Liver (tissue), 9 donors: ENCODE measurements around the gene RAD54L2. TPM values are rescaled to one million over a fixed set of nuclear protein-coding genes. Genes with fewer than 3 reads are reported as not detected.

Source experiments
- DNase-seq: peaks from one replicate; pipeline ENCODE4 v3.0.0-alpha.2; 2017; ENCODE audit warnings: low spot score
- H3K27ac ChIP-seq, 2 donors: one replicate each; pipeline ENCODE4 v1.7.0; 2013; ENCODE audit warnings: inconsistent platforms in 2 of 2, low read length in 2 of 2, control low read depth in 1 of 2, low read depth in 1 of 2, mild to moderate bottlenecking in 1 of 2
- H3K27me3 ChIP-seq, 4 donors: one replicate each; pipeline versions ENCODE4 v1.6.1 to v1.7.0; 2013; ENCODE audit warnings: low read length in 3 of 4, inconsistent platforms in 1 of 4, mild to moderate bottlenecking in 1 of 4, moderate library complexity in 1 of 4; ENCODE audit not compliant: control insufficient read depth in 4 of 4, insufficient read depth in 4 of 4
- H3K36me3 ChIP-seq, 4 donors: one replicate each; pipeline versions ENCODE4 v1.6.1 to v1.7.0; 2013; ENCODE audit warnings: low read length in 3 of 4, mild to moderate bottlenecking in 3 of 4, low read depth in 1 of 4, moderate library complexity in 1 of 4; ENCODE audit not compliant: control insufficient read depth in 4 of 4, insufficient read depth in 3 of 4
- H3K4me1 ChIP-seq, 4 donors: one replicate each; pipeline versions ENCODE4 v1.6.1 to v1.7.0; 2013; ENCODE audit warnings: low read length in 3 of 4, mild to moderate bottlenecking in 3 of 4, moderate library complexity in 1 of 4; ENCODE audit not compliant: control insufficient read depth in 4 of 4, insufficient read depth in 4 of 4
- H3K4me3 ChIP-seq, 3 donors: one replicate each; pipeline versions ENCODE4 v1.6.1 to v1.7.0; 2013; ENCODE audit warnings: low read length in 3 of 3, control low read depth in 1 of 3, low read depth in 1 of 3, mild to moderate bottlenecking in 1 of 3
- H3K9ac ChIP-seq, 2 donors: one replicate each; pipeline ENCODE4 v1.7.0; 2013; ENCODE audit warnings: low read length in 2 of 2, mild to moderate bottlenecking in 2 of 2, moderate library complexity in 2 of 2, control low read depth in 1 of 2, low read depth in 1 of 2
- H3K9me3 ChIP-seq, 4 donors: one replicate each; pipeline versions ENCODE4 v1.6.1 to v1.7.0; 2013; ENCODE audit warnings: low read length in 3 of 4; ENCODE audit not compliant: control insufficient read depth in 4 of 4
- ATF3 ChIP-seq: IDR thresholded peaks from 2 replicates; pipeline ENCODE4 v1.6.1; 2016; ENCODE audit warnings: antibody characterized with exemption
- CTCF ChIP-seq: fragments of 150-350 bp; IDR thresholded peaks from 2 replicates; pipeline ENCODE4 v1.5.1; 2017; ENCODE audit warnings: improper control_type of control experiment, low read depth, low read length; ENCODE audit not compliant: missing input control
- FOXA1 ChIP-seq: IDR thresholded peaks from 2 replicates; pipeline ENCODE4 v1.6.1; 2016; ENCODE audit warnings: antibody characterized with exemption
- FOXA2 ChIP-seq: IDR thresholded peaks from 2 replicates; pipeline ENCODE4 v1.6.1; 2016; ENCODE audit warnings: antibody characterized with exemption
- GABPA ChIP-seq, 2 donors: IDR thresholded peaks in 1 of 2; conservative IDR thresholded peaks in 1 of 2; 2 replicates each; pipeline ENCODE4 v1.6.1; 2016; ENCODE audit warnings: antibody characterized with exemption in 2 of 2, mild to moderate bottlenecking in 1 of 2, moderate library complexity in 1 of 2
- HNF4A ChIP-seq, 2 donors: conservative IDR thresholded peaks; 2 replicates each; pipeline ENCODE4 v1.6.1; 2016; ENCODE audit warnings: antibody characterized with exemption in 2 of 2, mild to moderate bottlenecking in 2 of 2
- HNF4G ChIP-seq: IDR thresholded peaks from 2 replicates; pipeline ENCODE4 v1.6.1; 2016; ENCODE audit warnings: antibody characterized with exemption
- JUND ChIP-seq, 2 donors: IDR thresholded peaks; 2 replicates each; pipeline ENCODE4 v1.6.1; 2016; ENCODE audit warnings: antibody characterized with exemption in 2 of 2
- MAX ChIP-seq: IDR thresholded peaks from 2 replicates; pipeline ENCODE4 v1.6.1; 2016; ENCODE audit warnings: antibody characterized with exemption
- NR2F2 ChIP-seq: IDR thresholded peaks from 2 replicates; pipeline ENCODE4 v1.6.1; 2016; ENCODE audit warnings: antibody characterized with exemption
- RAD21 ChIP-seq, 2 donors: IDR thresholded peaks; 2 replicates each; pipeline ENCODE4 v1.6.1; 2016; ENCODE audit warnings: antibody characterized with exemption in 2 of 2, mild to moderate bottlenecking in 2 of 2
- REST ChIP-seq: IDR thresholded peaks from 2 replicates; pipeline ENCODE4 v1.6.1; 2016; ENCODE audit warnings: antibody characterized with exemption, mild to moderate bottlenecking
- RXRA ChIP-seq, 2 donors: IDR thresholded peaks; 2 replicates each; pipeline ENCODE4 v1.6.1; 2017 to 2018; ENCODE audit warnings: antibody characterized with exemption in 2 of 2, mild to moderate bottlenecking in 1 of 2
- TAF1 ChIP-seq: conservative IDR thresholded peaks from 2 replicates; pipeline ENCODE4 v1.6.1; 2016; ENCODE audit warnings: antibody characterized with exemption, mild to moderate bottlenecking
- YY1 ChIP-seq: IDR thresholded peaks from 2 replicates; pipeline ENCODE4 v1.6.1; 2016; ENCODE audit warnings: antibody characterized with exemption, mild to moderate bottlenecking
- WGBS: extraction: QIAGEN DNeasy Blood & Tissue Kit; methylation state at CpG from one replicate; pipeline ENCODE4 v1.1.7; 2013; 5-methylcytosine and 5-hydroxymethylcytosine counted together
- polyA plus RNA-seq, 2 donors: library from polyadenylated mRNA; stranded (reverse) in 1 of 2; unstranded in 1 of 2; fragments of 200-250 nt in 1 of 2; fragments of >200 nt in 1 of 2; fragmentation: Nextera tagmentation in 1 of 2; extraction: Ambion mirVana in 1 of 2; gene quantifications; one replicate each; pipeline versions ENCODE4 v1.2.1 to v1.2.3, GENCODE V29; 2013 to 2015
- total RNA-seq, 2 donors: library from RNA; depleted of rRNA; stranded (reverse); fragments of >200 nt; gene quantifications; one replicate each; pipeline ENCODE4 v1.2.3, GENCODE V29; 2014
- TF ChIP-seq, protein P1 (sequence below): IDR thresholded peaks from 2 replicates; pipeline ENCODE4 v1.6.1; 2016; ENCODE audit warnings: antibody characterized with exemption
- donor health status: healthy.
- donor health status: healthy.
- donor health status: healthy.
- donor health status: healthy.
- donor health status: healthy.

The RAD54L2 gene
- total and polyA plus RNA-seq, 4 donors: 1.9 to 25.1 (median 8.0) TPM

DNA sequence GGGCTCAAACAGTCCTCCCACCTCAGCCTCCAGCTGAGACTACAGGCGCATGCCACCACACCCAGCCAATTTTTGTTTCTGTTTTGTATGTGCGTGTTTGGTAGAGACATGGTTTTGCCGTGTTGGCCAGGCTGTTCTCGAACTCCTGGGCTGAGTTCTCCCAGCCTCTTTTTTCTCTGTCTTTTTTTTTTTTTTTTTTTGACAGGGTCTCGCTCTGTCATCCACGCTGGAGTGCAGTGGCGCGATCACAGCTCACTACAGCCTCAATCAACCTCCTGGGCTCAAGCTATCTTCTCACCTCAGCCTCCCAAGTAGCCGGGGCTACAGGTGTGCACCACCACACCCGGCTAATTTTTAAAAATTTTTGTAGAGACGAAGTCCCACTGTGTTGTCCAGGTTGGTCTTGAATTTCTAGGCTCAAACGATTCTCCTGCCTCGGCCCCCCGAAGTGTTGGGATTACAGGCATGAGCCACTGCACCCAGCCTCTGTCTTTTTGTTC is 37.8 kb upstream of the RAD54L2 start:
- Histone ChIP-seq H3K4me1 (peaks cover 0 to 11% (median 7%) of the 10 kb centered on the region in 4 donors), H3K27me3 (no peaks in the 10 kb centered on the region), H3K4me3 (peak overlapping the region in 2 of 3 donors; percentile 25 to 40), H3K36me3 (peaks cover 0 to 3% (median under 1%) of the 10 kb centered on the region in 4 donors), H3K27ac (peak overlapping the region; percentile 78 to 80), H3K9ac (peak overlapping the region in 1 of 2 donors; percentile 68), H3K9me3 (no peaks in the 10 kb centered on the region)
- DNase-seq: no peak
- WGBS: 94% methylated on average over 14 of the region's 14 CpGs
- TF ChIP-seq GABPA (IDR thresholded peaks at IDR 0.05 in 1 of 2, conservative IDR thresholded peaks at IDR 0.05 in 1 of 2): no peak
- no peak for TF ChIP-seq HNF4G
- TF ChIP-seq MAX: no peak
- TF ChIP-seq FOXA1: no peak
- no peak for TF ChIP-seq FOXA2
- no peak for TF ChIP-seq ATF3
- no peak for TF ChIP-seq JUND (IDR thresholded peaks at IDR 0.05)
- no peak for TF ChIP-seq RXRA (IDR thresholded peaks at IDR 0.05)
- no peak for TF ChIP-seq TAF1
- no peak for TF ChIP-seq HNF4A (conservative IDR thresholded peaks at IDR 0.05)
- TF ChIP-seq NR2F2: no peak
- no peak for TF ChIP-seq CTCF
- TF ChIP-seq, protein P1, sequence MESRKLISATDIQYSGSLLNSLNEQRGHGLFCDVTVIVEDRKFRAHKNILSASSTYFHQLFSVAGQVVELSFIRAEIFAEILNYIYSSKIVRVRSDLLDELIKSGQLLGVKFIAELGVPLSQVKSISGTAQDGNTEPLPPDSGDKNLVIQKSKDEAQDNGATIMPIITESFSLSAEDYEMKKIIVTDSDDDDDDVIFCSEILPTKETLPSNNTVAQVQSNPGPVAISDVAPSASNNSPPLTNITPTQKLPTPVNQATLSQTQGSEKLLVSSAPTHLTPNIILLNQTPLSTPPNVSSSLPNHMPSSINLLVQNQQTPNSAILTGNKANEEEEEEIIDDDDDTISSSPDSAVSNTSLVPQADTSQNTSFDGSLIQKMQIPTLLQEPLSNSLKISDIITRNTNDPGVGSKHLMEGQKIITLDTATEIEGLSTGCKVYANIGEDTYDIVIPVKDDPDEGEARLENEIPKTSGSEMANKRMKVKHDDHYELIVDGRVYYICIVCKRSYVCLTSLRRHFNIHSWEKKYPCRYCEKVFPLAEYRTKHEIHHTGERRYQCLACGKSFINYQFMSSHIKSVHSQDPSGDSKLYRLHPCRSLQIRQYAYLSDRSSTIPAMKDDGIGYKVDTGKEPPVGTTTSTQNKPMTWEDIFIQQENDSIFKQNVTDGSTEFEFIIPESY: no peak
- no peak for TF ChIP-seq REST
- no peak for TF ChIP-seq YY1
- no peak for TF ChIP-seq RAD21 (IDR thresholded peaks at IDR 0.05)
